B cell (primary cell): Measurements from ENCODE around the gene AK4.

ENCODE experiments used
- EZH2 ChIP-seq: IDR thresholded peaks from 2 replicates; pipeline ENCODE4 v1.6.1; 2012; ENCODE audit warnings: borderline replicate concordance, low read depth, mild to moderate bottlenecking, moderate library complexity, low read length; ENCODE audit not compliant: insufficient read depth, poor library complexity, severe bottlenecking
- TF ChIP-seq, protein P1 (sequence below): fragments of 200-600 bp; IDR thresholded peaks from one replicate; pipeline ENCODE4 v1.8.0; 2022; ENCODE audit warnings: antibody characterized with exemption, mild to moderate bottlenecking

- TF ChIP-seq, protein P1, sequence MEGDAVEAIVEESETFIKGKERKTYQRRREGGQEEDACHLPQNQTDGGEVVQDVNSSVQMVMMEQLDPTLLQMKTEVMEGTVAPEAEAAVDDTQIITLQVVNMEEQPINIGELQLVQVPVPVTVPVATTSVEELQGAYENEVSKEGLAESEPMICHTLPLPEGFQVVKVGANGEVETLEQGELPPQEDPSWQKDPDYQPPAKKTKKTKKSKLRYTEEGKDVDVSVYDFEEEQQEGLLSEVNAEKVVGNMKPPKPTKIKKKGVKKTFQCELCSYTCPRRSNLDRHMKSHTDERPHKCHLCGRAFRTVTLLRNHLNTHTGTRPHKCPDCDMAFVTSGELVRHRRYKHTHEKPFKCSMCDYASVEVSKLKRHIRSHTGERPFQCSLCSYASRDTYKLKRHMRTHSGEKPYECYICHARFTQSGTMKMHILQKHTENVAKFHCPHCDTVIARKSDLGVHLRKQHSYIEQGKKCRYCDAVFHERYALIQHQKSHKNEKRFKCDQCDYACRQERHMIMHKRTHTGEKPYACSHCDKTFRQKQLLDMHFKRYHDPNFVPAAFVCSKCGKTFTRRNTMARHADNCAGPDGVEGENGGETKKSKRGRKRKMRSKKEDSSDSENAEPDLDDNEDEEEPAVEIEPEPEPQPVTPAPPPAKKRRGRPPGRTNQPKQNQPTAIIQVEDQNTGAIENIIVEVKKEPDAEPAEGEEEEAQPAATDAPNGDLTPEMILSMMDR, result no peak
- TF ChIP-seq EZH2, result no peak
These were observed 76.7 kb downstream of the AK4 start for GRCh38 chr1:65224681-65225091.
